Progenitor cell of endocrine pancreas (in vitro differentiated cells): ENCODE data around the gene VKORC1. TPM values are rescaled to one million over a fixed set of nuclear protein-coding genes. Genes with fewer than 3 reads are reported as not detected.

Experiments used
- DNase-seq: peaks from one replicate; pipeline ENCODE4 v3.0.0; 2021; ENCODE audit warnings: low spot score; ENCODE audit not compliant: unreplicated experiment
- H3K27ac Mint-ChIP-seq: 2 replicates; pipeline ENCODE4 v1.8.0; 2021; ENCODE audit warnings: mild to moderate bottlenecking, moderate library complexity, mixed read lengths
- H3K27me3 Mint-ChIP-seq: 2 replicates; pipeline ENCODE4 v1.8.0; 2021; ENCODE audit warnings: mixed read lengths
- H3K36me3 Mint-ChIP-seq: 2 replicates; pipeline ENCODE4 v1.8.0; 2022; ENCODE audit warnings: mixed read lengths; ENCODE audit not compliant: insufficient read depth
- H3K4me1 Mint-ChIP-seq: 2 replicates; pipeline ENCODE4 v1.8.0; 2021; ENCODE audit warnings: low read depth, mixed read lengths
- H3K4me3 Mint-ChIP-seq: 2 replicates; pipeline ENCODE4 v1.8.0; 2021; ENCODE audit warnings: low read depth, mild to moderate bottlenecking, moderate library complexity, mixed read lengths
- H3K9me3 Mint-ChIP-seq: 2 replicates; pipeline ENCODE4 v1.8.0; 2021; ENCODE audit warnings: low read depth, mixed read lengths
- total RNA-seq: library from RNA; stranded (reverse); gene quantifications from 2 replicates; pipeline ENCODE4 v1.2.1, GENCODE V29; 2021
- TF ChIP-seq, protein P1 (sequence below): fragments of 200-600 bp; sonication (generic); IDR thresholded peaks from one replicate; pipeline ENCODE4 v1.5.0; 2021; ENCODE audit warnings: antibody characterized with exemption, mild to moderate bottlenecking; ENCODE audit not compliant: unreplicated experiment

The VKORC1 gene
- total RNA-seq, 1 donor from 2014 or later, result 51.0 TPM

DNA sequence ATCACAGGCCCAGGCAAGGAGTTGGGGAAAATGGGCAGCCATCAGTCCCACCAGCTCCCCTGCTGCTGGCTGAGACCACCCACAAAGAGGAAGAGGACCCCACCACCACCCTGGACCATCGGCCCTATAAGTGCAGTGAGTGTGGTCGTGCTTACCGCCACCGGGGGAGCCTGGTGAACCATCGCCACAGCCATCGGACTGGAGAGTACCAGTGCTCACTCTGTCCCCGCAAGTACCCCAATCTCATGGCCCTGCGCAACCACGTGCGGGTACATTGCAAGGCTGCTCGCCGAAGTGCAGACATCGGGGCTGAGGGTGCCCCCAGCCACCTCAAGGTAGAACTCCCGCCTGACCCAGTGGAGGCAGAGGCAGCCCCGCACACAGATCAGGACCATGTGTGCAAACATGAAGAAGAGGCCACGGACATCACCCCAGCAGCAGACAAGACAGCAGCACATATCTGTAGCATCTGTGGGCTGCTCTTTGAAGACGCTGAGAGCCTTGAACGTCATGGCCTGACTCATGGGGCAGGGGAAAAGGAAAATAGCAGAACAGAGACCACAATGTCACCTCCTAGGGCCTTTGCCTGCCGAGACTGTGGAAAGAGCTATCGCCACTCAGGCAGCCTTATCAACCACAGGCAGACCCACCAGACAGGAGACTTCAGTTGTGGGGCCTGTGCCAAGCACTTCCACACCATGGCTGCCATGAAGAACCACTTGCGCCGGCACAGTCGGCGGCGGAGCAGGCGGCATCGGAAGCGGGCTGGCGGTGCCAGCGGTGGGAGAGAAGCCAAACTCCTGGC, 16.8 kb downstream of the VKORC1 start:
- Mint-ChIP-seq H3K36me3 (peaks cover 4% of the 10 kb centered on the region), H3K4me1 (peaks cover 7% of the 10 kb centered on the region), H3K9me3 (no peaks in the 10 kb centered on the region), H3K27ac (no peak overlapping the region), H3K4me3 (no peak overlapping the region), H3K27me3 (no peaks in the 10 kb centered on the region)
- TF ChIP-seq, protein P1, sequence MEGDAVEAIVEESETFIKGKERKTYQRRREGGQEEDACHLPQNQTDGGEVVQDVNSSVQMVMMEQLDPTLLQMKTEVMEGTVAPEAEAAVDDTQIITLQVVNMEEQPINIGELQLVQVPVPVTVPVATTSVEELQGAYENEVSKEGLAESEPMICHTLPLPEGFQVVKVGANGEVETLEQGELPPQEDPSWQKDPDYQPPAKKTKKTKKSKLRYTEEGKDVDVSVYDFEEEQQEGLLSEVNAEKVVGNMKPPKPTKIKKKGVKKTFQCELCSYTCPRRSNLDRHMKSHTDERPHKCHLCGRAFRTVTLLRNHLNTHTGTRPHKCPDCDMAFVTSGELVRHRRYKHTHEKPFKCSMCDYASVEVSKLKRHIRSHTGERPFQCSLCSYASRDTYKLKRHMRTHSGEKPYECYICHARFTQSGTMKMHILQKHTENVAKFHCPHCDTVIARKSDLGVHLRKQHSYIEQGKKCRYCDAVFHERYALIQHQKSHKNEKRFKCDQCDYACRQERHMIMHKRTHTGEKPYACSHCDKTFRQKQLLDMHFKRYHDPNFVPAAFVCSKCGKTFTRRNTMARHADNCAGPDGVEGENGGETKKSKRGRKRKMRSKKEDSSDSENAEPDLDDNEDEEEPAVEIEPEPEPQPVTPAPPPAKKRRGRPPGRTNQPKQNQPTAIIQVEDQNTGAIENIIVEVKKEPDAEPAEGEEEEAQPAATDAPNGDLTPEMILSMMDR, result no peak
- no peak for DNase-seq

DNA sequence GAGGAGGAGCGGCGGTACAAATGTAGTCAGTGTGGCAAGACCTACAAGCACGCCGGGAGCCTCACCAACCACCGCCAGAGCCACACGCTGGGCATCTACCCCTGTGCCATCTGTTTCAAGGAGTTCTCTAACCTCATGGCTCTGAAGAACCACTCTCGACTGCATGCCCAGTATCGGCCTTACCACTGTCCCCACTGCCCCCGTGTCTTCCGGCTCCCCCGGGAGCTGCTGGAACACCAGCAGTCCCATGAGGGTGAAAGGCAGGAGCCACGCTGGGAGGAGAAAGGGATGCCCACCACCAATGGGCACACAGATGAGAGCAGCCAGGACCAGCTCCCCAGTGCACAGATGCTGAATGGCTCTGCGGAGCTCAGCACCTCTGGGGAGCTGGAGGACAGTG, 17.6 kb downstream of the VKORC1 start:
- Mint-ChIP-seq H3K36me3 (peaks cover 4% of the 10 kb centered on the region), H3K27ac (no peak overlapping the region), H3K4me1 (peaks cover 13% of the 10 kb centered on the region), H3K27me3 (no peaks in the 10 kb centered on the region), H3K4me3 (no peak overlapping the region), H3K9me3 (no peaks in the 10 kb centered on the region)
- TF ChIP-seq, protein P1, result no peak
- DNase-seq, result no peak

DNA sequence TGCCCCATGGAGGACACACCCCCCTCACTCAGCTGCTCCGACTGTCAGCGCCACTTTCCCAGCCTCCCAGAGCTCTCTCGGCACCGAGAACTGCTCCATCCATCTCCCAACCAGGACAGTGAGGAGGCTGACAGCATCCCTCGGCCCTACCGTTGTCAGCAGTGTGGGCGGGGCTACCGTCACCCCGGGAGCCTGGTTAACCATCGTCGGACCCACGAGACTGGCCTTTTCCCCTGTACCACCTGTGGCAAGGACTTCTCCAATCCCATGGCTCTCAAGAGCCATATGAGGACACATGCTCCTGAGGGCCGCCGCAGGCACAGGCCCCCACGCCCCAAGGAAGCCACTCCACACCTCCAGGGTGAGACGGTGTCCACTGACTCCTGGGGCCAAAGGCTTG, 18.3 kb downstream of the VKORC1 start:
- H3K36me3 Mint-ChIP-seq, result peaks cover 4% of the 10 kb centered on the region
- H3K27ac Mint-ChIP-seq, result no peak overlapping the region
- H3K4me1 Mint-ChIP-seq, result peaks cover 19% of the 10 kb centered on the region
- H3K4me3 Mint-ChIP-seq, result peak overlapping the region; percentile 91
- H3K27me3 Mint-ChIP-seq, result no peaks in the 10 kb centered on the region
- TF ChIP-seq, protein P1, result no peak
- no peaks in the 10 kb centered on the region for H3K9me3 Mint-ChIP-seq
- DNase-seq, result no peak

DNA sequence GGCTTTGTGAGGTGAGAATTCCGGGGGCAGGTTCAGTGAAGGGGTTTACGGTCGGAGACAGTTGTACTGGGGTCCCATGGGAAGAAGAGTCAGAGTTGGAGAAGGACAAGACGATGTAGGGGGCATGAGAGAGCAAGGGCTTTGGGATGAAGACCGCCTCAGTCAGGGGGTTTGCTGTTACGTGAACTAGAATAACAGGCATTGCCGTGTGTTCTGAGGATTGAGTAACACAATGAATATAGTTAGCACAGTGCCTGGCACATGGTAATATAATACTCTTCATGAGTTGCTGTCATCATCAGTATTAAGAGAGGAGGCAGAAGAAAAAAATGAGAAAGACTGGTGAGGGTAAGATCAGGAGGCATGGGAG, 19.8 kb downstream of the VKORC1 start:
- Mint-ChIP-seq H3K4me1 (peaks cover 19% of the 10 kb centered on the region), H3K36me3 (peaks cover 4% of the 10 kb centered on the region), H3K4me3 (peak overlapping the region; percentile 91), H3K27me3 (no peaks in the 10 kb centered on the region), H3K27ac (peak overlapping the region; percentile 96), H3K9me3 (no peaks in the 10 kb centered on the region)
- DNase-seq, result no peak
- TF ChIP-seq, protein P1, result no peak

DNA sequence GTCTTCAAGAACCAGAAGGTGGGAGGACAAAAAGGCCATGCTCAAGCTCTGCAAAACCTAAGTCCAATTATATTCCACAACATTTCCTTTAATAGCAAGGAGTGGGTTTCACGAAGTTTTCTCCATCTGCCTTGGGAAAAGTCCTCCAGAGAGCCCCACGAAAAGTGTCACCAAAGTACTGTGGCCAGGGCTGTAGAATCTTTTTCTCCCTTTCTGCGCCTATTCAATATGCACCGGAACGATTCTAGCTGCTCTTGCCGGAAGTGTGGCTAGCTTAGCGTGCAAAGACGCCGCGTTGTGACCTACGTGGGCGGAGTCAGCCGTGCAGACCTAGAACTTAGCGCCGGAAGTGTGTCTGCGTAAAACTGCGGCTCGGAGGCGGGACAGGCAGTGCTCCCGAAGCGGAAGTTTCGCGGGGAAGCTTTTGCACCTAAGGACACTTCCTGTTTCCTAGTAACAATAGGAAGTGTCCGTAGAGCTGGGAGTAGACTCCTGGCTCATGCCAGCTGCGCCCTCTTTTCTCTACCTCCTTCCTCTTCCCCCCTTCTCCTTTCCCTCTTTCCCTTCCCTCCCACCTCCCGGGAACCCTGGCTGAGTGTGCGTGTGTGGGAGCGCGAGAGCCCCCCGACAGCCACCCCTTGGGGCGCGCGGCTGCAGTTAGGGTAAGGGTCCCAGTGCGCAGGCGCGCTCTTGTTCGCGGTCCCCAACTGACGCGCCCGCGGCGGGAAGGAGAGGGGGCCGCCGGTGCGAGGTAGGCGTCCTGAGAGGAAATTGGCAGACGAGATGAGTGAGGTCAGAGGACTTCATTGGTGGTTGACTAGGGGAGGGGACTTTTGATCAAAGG, 20.4 kb downstream of the VKORC1 start, which contains the start of the genes ZNF646 and ZNF668:
Gene ZNF646 (plus strand): TSS at position 453 of the 844 bp plus-strand sequence. CDS start 1,903 bp downstream, outside the sequence.
Gene ZNF668 (minus strand): TSS at position 271 of the 844 bp plus-strand sequence. CDS start 9,781 bp downstream, outside the sequence.
- Mint-ChIP-seq H3K9me3 (no peaks in the 10 kb centered on the region), H3K27me3 (no peaks in the 10 kb centered on the region), H3K4me3 (peak within 1 kb of the TSS; percentile 99), H3K4me1 (peaks cover 19% of the 10 kb centered on the region), H3K36me3 (peaks cover 4% of the 10 kb centered on the region), H3K27ac (peak within 1 kb of the TSS; percentile 99)
- TF ChIP-seq, protein P1, result peak; percentile 18
- peak; percentile 89 for DNase-seq
